Neural cell (in vitro differentiated cells): ENCODE results near the gene ACBD5. TPM values are rescaled to one million over a fixed set of nuclear protein-coding genes. Genes with fewer than 3 reads are reported as not detected.

Source experiments
- H2AFZ ChIP-seq: fragments of 200-600, 300-800 bp; sonication (generic), shearing (Covaris generic); 2 replicates; pipeline ENCODE4 v1.6.0; 2014; ENCODE audit warnings: low read depth, mild to moderate bottlenecking, antibody characterized with exemption, low read length, moderate library complexity
- H3F3A ChIP-seq: fragments of 200-600 bp; shearing (Covaris generic); 2 replicates; pipeline ENCODE4 v1.6.1; 2016; ENCODE audit warnings: mild to moderate bottlenecking, moderate library complexity, mixed read lengths, antibody characterized with exemption, low read length; ENCODE audit not compliant: insufficient read depth, poor library complexity, severe bottlenecking
- H3K27ac ChIP-seq: fragments of 200-600, 300-800 bp; sonication (generic), shearing (Covaris generic); 2 replicates; pipeline ENCODE4 v1.5.1; 2014; ENCODE audit warnings: mild to moderate bottlenecking, low read length, moderate library complexity
- H3K27me3 ChIP-seq: fragments of 300-800, 200-600 bp; sonication (generic), shearing (Covaris generic); 2 replicates; pipeline ENCODE4 v1.6.0; 2014; ENCODE audit warnings: mild to moderate bottlenecking, low read depth, low read length, moderate library complexity; ENCODE audit not compliant: insufficient read depth
- H3K36me3 ChIP-seq: fragments of 300-800, 200-600 bp; sonication (generic), shearing (Covaris generic); 2 replicates; pipeline ENCODE4 v1.5.1; 2014; ENCODE audit warnings: mild to moderate bottlenecking, antibody characterized with exemption, low read length, moderate library complexity; ENCODE audit not compliant: insufficient read depth
- H3K4me2 ChIP-seq: fragments of 300-800, 200-600 bp; sonication (generic), shearing (Covaris generic); 2 replicates; pipeline ENCODE4 v1.6.0; 2014; ENCODE audit warnings: mild to moderate bottlenecking, low read length
- H3K4me3 ChIP-seq: fragments of 300-800, 200-600 bp; sonication (generic), shearing (Covaris generic); 2 replicates; pipeline ENCODE4 v1.5.1; 2014; ENCODE audit warnings: mild to moderate bottlenecking, low read length, moderate library complexity
- H3K79me2 ChIP-seq: fragments of 200-600 bp; shearing (Covaris generic); replicated peaks from 2 replicates; pipeline ENCODE4 v1.6.0; 2014; ENCODE audit warnings: mild to moderate bottlenecking, low read length, moderate library complexity; ENCODE audit not compliant: insufficient read depth
- H3K9ac ChIP-seq: fragments of 300-800, 200-600 bp; sonication (generic), shearing (Covaris generic); 2 replicates; pipeline ENCODE4 v1.6.1; 2016; ENCODE audit warnings: mild to moderate bottlenecking, low read length, mixed read lengths
- H3K9me2 ChIP-seq: fragments of 200-600 bp; shearing (Covaris generic); 2 replicates; pipeline ENCODE4 v1.6.1; 2016; ENCODE audit warnings: mild to moderate bottlenecking, low read length, mixed read lengths; ENCODE audit not compliant: insufficient read depth
- H3K9me3 ChIP-seq: fragments of 200-600, 300-800 bp; sonication (generic), shearing (Covaris generic); 2 replicates; pipeline ENCODE4 v1.6.1; 2016; ENCODE audit warnings: mild to moderate bottlenecking, mixed run types, low read length, moderate library complexity, mixed read lengths
- H4K20me1 ChIP-seq: fragments of 200-600 bp; shearing (Covaris generic); 2 replicates; pipeline ENCODE4 v1.6.1; 2016; ENCODE audit warnings: mild to moderate bottlenecking, mixed run types; ENCODE audit not compliant: insufficient read depth
- EP300 ChIP-seq: fragments of 450-650 bp; conservative IDR thresholded peaks from 2 replicates; pipeline ENCODE4 v1.6.1; 2014; ENCODE audit warnings: antibody characterized with exemption, mild to moderate bottlenecking, moderate library complexity; ENCODE audit not compliant: poor library complexity, severe bottlenecking
- EZH2 ChIP-seq: fragments of 200-600, 300-800 bp; shearing (Covaris generic), sonication (generic); IDR thresholded peaks from 2 replicates; pipeline ENCODE4 v1.6.1; 2014; ENCODE audit warnings: antibody characterized with exemption, low read length, borderline replicate concordance, mild to moderate bottlenecking; ENCODE audit not compliant: insufficient read depth, poor library complexity, severe bottlenecking
- MXI1 ChIP-seq: fragments of 450-650 bp; conservative IDR thresholded peaks from 2 replicates; pipeline ENCODE4 v1.6.1; 2014; ENCODE audit warnings: antibody characterized with exemption, mild to moderate bottlenecking; ENCODE audit not compliant: poor library complexity, severe bottlenecking
- POLR2AphosphoS5 ChIP-seq: IDR thresholded peaks from 2 replicates; pipeline ENCODE4 v1.6.1; 2012
- RAD21 ChIP-seq: fragments of 450-650 bp; conservative IDR thresholded peaks from 2 replicates; pipeline ENCODE4 v1.6.1; 2014; ENCODE audit warnings: antibody characterized with exemption, mild to moderate bottlenecking, moderate library complexity
- SMC3 ChIP-seq: fragments of 450-650 bp; conservative IDR thresholded peaks from 2 replicates; pipeline ENCODE4 v1.6.1; 2014; ENCODE audit warnings: antibody characterized with exemption, mild to moderate bottlenecking, moderate library complexity; ENCODE audit not compliant: poor library complexity
- TAF1 ChIP-seq: IDR thresholded peaks from 2 replicates; pipeline ENCODE4 v1.6.1; 2012; ENCODE audit warnings: low read depth
- polyA plus RNA-seq: library from polyadenylated mRNA; depleted of rRNA; stranded (reverse); fragments of >200 nt; gene quantifications from 2 replicates; pipeline ENCODE4 v1.2.3, GENCODE V29; 2014
- TF ChIP-seq, protein P1 (sequence below): fragments of 450-650 bp; IDR thresholded peaks from 2 replicates; pipeline ENCODE4 v1.5.1; 2014; ENCODE audit warnings: antibody characterized with exemption, mild to moderate bottlenecking, moderate library complexity; ENCODE audit not compliant: poor library complexity, severe bottlenecking
- TF ChIP-seq, protein P2 (sequence below): IDR thresholded peaks from 2 replicates; pipeline ENCODE4 v1.6.1; 2012; ENCODE audit warnings: borderline replicate concordance

ACBD5 gene
- polyA plus RNA-seq, 1 donor from 2014 or later = 44.8 TPM

DNA sequence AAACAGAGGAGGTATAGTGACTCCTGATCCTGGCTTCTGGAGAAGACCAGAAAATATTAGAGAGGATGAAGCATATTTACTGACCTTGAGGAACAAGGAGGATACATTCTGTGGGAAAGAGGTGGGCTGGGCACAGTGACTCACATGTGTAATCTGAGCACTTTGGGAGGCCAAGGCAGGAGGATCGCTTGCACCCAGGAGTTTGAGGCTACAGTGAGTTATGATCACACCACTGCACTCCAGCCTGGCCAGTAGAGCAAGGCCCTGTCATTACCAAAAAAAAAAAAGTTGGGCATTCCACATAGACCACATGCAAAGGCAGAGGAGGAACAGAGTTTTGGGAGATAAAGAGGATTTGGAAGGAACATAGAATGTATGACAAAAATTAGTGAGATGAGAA is 4.4 kb upstream of the ACBD5 start:
- H3K27me3 ChIP-seq = no peaks in the 10 kb centered on the region
- H3F3A ChIP-seq = peaks cover 8% of the 10 kb centered on the region
- H3K27ac ChIP-seq = no peak overlapping the region
- no peaks in the 10 kb centered on the region for H3K36me3 ChIP-seq
- no peaks in the 10 kb centered on the region for H3K9me2 ChIP-seq
- TF ChIP-seq EZH2 = no peak
- no peak for TF ChIP-seq MXI1
- TF ChIP-seq, protein P1, sequence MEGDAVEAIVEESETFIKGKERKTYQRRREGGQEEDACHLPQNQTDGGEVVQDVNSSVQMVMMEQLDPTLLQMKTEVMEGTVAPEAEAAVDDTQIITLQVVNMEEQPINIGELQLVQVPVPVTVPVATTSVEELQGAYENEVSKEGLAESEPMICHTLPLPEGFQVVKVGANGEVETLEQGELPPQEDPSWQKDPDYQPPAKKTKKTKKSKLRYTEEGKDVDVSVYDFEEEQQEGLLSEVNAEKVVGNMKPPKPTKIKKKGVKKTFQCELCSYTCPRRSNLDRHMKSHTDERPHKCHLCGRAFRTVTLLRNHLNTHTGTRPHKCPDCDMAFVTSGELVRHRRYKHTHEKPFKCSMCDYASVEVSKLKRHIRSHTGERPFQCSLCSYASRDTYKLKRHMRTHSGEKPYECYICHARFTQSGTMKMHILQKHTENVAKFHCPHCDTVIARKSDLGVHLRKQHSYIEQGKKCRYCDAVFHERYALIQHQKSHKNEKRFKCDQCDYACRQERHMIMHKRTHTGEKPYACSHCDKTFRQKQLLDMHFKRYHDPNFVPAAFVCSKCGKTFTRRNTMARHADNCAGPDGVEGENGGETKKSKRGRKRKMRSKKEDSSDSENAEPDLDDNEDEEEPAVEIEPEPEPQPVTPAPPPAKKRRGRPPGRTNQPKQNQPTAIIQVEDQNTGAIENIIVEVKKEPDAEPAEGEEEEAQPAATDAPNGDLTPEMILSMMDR = no peak
- TF ChIP-seq RAD21 = no peak
- no peak for TF ChIP-seq EP300
- TF ChIP-seq, protein P2, sequence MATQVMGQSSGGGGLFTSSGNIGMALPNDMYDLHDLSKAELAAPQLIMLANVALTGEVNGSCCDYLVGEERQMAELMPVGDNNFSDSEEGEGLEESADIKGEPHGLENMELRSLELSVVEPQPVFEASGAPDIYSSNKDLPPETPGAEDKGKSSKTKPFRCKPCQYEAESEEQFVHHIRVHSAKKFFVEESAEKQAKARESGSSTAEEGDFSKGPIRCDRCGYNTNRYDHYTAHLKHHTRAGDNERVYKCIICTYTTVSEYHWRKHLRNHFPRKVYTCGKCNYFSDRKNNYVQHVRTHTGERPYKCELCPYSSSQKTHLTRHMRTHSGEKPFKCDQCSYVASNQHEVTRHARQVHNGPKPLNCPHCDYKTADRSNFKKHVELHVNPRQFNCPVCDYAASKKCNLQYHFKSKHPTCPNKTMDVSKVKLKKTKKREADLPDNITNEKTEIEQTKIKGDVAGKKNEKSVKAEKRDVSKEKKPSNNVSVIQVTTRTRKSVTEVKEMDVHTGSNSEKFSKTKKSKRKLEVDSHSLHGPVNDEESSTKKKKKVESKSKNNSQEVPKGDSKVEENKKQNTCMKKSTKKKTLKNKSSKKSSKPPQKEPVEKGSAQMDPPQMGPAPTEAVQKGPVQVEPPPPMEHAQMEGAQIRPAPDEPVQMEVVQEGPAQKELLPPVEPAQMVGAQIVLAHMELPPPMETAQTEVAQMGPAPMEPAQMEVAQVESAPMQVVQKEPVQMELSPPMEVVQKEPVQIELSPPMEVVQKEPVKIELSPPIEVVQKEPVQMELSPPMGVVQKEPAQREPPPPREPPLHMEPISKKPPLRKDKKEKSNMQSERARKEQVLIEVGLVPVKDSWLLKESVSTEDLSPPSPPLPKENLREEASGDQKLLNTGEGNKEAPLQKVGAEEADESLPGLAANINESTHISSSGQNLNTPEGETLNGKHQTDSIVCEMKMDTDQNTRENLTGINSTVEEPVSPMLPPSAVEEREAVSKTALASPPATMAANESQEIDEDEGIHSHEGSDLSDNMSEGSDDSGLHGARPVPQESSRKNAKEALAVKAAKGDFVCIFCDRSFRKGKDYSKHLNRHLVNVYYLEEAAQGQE = no peak
- no peak for TF ChIP-seq POLR2AphosphoS5
- no peak for TF ChIP-seq TAF1
- TF ChIP-seq SMC3 = no peak
- H3K9ac ChIP-seq = no peak overlapping the region
- no peak overlapping the region for H2AFZ ChIP-seq
- no peak overlapping the region for H3K4me3 ChIP-seq
- no peak overlapping the region for H3K4me2 ChIP-seq
- no peaks in the 10 kb centered on the region for H3K79me2 ChIP-seq
- no peaks in the 10 kb centered on the region for H4K20me1 ChIP-seq
- no peaks in the 10 kb centered on the region for H3K9me3 ChIP-seq

DNA sequence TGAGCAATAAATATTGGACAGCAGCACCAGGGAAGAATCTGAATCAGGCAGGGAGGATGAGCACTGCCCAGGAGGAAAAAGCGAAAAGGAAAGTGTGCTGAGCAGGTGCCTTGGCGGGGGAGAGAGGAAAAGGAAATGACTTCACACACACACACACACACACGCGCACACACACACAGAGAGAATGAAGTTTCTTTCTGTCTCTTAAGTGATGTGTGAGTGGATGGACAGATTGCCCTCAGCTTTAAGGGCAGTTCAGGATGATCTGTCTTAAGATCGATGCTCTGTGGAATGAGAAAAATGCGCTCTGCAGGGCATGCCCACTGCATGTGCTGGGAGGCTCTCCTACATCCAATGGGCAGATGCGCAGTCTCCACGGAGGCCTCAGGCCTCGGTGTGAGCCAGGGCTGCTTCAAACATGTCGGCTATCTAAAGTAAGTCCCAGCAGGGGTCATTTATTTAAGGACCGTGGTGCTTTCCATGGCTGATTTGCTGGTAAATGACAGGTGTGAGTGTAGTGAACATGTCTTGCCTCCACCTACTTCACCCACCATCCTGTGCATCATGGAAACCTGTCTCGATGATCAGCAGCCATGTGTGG is 2.5 kb upstream of the ACBD5 start:
- H3K4me3 ChIP-seq = peak overlapping the region; percentile 73
- H3K79me2 ChIP-seq = peaks cover 5% of the 10 kb centered on the region
- TF ChIP-seq POLR2AphosphoS5 = peak; percentile 100
- peak; percentile 70 for TF ChIP-seq MXI1
- no peak for TF ChIP-seq SMC3
- TF ChIP-seq, protein P2 = peak; percentile 90
- TF ChIP-seq RAD21 = no peak
- TF ChIP-seq, protein P1 = no peak
- peak; percentile 86 for TF ChIP-seq TAF1
- TF ChIP-seq EZH2 = no peak
- TF ChIP-seq EP300 = peak; percentile 29
- no peaks in the 10 kb centered on the region for H3K36me3 ChIP-seq
- H3K9ac ChIP-seq = peak overlapping the region; percentile 93
- no peaks in the 10 kb centered on the region for H3K9me3 ChIP-seq
- H3K27ac ChIP-seq = peak overlapping the region; percentile 99
- no peaks in the 10 kb centered on the region for H3K9me2 ChIP-seq
- peak overlapping the region; percentile 80 for H2AFZ ChIP-seq
- H3F3A ChIP-seq = peaks cover 11% of the 10 kb centered on the region
- no peaks in the 10 kb centered on the region for H3K27me3 ChIP-seq
- H4K20me1 ChIP-seq = no peaks in the 10 kb centered on the region
- peak overlapping the region; percentile 98 for H3K4me2 ChIP-seq
